GM21423 (cell line): ENCODE results near the gene GALNT14.
A peak's percentile ranks its signal among the peaks of the same experiment; 100 is the strongest.
"Not testable (repeated sequence)": the region's sequence is repeated elsewhere in the genome, so short reads cannot be mapped to it uniquely, and the experiment has no call there.

ENCODE experiments used
- ATAC-seq: cut with Tn5 transposase; IDR thresholded peaks from one replicate; pipeline ENCODE4 v1.9.1; 2021; ENCODE audit warnings: mild to moderate bottlenecking, moderate library complexity; ENCODE audit not compliant: unreplicated experiment

The GALNT14 gene

GRCh38 chr2:31138037-31138962 lies at the start of gene GALNT14:
GALNT14 (minus strand) TSS chr2:31138440; CDS start chr2:31138086, 354 bp downstream.
- peak; percentile 72 for ATAC-seq

GRCh38 chr2:31187166-31187565 lies 48.9 kb upstream of the GALNT14 start:
- ATAC-seq, result no peak

GRCh38 chr2:31183973-31184372 lies 45.7 kb upstream of the GALNT14 start:
- ATAC-seq, result not testable (repeated sequence)

GRCh38 chr2:31176742-31177141 lies 38.5 kb upstream of the GALNT14 start:
- no peak for ATAC-seq

GRCh38 chr2:31171142-31171541 lies 32.9 kb upstream of the GALNT14 start:
- no peak for ATAC-seq

GRCh38 chr2:31170071-31170698 lies 31.9 kb upstream of the GALNT14 start:
- peak; percentile 70 for ATAC-seq

GRCh38 chr2:31168291-31168690 lies 30.1 kb upstream of the GALNT14 start:
- no peak for ATAC-seq

- ATAC-seq, result no peak
These were observed 28.7 kb upstream of the GALNT14 start for GRCh38 chr2:31166925-31167324.

- no peak for ATAC-seq
These were observed 24.8 kb upstream of the GALNT14 start for GRCh38 chr2:31163011-31163539.

GRCh38 chr2:31161637-31162036 lies 23.4 kb upstream of the GALNT14 start:
- no peak for ATAC-seq

- no peak for ATAC-seq
These were observed 13.3 kb upstream of the GALNT14 start for GRCh38 chr2:31151501-31151900.

GRCh38 chr2:31150120-31150670 lies 12.0 kb upstream of the GALNT14 start:
- ATAC-seq, result no peak

GRCh38 chr2:31148514-31148913 lies 10.3 kb upstream of the GALNT14 start:
- ATAC-seq, result no peak

GRCh38 chr2:31147645-31148044 lies 9.4 kb upstream of the GALNT14 start:
- no peak for ATAC-seq

GRCh38 chr2:31142110-31142509 lies 3.9 kb upstream of the GALNT14 start:
- ATAC-seq, result no peak

GRCh38 chr2:31141443-31142085 lies 3.3 kb upstream of the GALNT14 start:
- no peak for ATAC-seq

GRCh38 chr2:31140151-31140550 lies 1.9 kb upstream of the GALNT14 start:
- no peak for ATAC-seq

- ATAC-seq, result no peak
These were observed 1.4 kb upstream of the GALNT14 start for GRCh38 chr2:31139671-31140070.

- ATAC-seq, result peak; percentile 20
These were observed 816 bp downstream of the GALNT14 start for GRCh38 chr2:31137211-31138036.

GRCh38 chr2:31136732-31137131 lies 1.5 kb downstream of the GALNT14 start:
- no peak for ATAC-seq
